ENCODE results near the gene KIAA0513.
"Not testable (repeated sequence)": the region's sequence is repeated elsewhere in the genome, so short reads cannot be mapped to it uniquely, and the experiment has no call there.

Gene KIAA0513

DNA sequence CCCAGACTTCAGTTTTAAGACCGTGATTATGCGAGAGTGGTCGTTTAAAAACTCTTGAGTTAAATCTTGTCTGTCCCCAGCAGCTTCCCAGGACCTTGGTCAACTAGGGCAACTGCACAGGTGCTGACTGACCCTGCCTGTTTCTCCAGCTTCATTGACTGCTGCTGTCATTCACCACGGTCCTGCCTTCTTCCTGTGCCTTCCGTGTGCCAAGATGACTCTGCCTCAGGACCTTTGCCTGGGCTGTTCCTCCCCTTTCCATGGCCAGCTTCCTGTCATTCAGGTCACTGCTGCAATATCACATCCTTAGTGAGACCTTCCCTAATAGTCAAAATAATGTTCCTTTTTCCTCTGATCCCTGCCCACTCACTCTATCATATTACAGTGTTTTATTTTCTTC lies 3.9 kb downstream of the KIAA0513 start:
- no peak for DNase-seq

DNA sequence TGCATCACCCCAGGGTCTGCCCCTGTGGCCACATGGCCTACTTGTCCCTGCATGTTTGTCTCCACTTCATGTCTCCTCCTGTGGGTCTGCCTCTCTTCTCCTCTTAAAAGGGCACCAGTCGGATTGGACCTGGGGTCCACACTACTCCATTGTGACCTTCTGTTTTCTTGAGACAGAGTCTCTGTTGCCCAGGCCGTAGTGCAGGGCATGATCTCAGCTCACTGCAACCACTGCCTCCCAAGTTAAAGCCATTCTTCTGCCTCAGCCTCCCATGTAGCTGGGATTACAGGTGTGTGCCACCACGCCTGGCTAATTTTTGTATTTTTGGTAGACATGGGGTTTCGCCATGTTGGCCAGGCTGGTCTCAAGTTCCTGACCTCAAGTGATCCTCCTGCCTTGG lies 4.6 kb downstream of the KIAA0513 start:
- not testable (repeated sequence) for DNase-seq

DNA sequence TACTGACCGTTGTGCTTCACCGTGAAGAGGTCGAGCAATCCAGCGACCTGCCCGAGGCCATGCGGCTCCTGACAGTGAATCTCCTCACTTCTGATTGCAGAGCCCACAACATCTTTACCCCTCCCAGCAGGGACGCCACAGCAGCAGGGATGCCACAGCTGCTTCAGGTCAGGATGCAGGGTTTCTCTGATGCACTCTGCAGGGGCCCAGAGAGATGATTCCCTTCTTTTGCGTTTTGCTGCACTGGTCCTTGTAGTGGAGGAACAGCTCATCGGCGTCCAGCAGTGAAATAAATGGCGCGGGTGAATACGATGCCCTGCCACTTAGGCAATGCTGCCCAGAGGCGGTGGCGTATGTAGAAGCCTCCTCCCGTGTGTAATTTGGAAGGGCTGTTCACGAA lies 5.6 kb downstream of the KIAA0513 start:
- DNase-seq: no peak

DNA sequence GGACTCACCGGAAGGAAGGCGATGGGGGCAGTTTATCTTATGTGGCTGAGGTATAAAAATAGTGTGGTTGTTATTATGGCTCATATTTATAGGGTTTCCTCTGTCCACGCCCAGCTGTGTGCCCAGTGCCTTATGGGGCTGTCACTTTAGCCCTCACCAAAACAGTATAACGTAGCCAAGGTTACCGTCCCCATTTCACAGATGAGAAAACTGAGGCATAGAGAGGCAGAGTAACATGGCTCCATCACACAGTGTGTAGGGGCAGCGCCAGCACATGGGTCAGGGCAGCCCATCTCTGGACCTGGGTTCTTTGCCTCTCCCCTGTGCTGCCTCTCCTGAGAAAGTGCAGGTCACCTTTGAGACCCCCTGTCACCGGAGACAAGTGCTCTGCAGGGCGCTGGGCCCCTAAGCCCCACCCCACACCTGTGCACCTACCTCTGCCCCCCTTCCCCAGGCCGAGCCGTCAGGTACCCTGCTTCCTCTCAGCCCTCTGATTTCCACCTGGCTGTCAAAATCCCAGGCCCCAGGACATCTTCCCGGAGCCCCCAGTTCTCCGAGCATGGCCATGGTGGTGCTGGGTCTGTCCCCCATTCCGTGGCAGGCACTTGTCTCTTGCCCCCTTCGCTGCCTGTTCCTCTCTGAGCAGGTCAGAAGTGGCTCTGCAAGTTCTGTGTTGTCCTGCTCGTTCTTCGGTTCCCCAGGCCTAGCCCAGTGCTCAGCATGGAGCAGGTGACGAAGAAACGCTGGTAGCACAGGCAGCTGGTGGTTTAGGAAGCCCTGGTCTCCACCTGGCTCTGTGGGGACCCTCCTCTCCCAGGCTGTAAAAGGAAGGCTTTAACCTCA lies 7.2 kb downstream of the KIAA0513 start:
- no peak for DNase-seq

DNA sequence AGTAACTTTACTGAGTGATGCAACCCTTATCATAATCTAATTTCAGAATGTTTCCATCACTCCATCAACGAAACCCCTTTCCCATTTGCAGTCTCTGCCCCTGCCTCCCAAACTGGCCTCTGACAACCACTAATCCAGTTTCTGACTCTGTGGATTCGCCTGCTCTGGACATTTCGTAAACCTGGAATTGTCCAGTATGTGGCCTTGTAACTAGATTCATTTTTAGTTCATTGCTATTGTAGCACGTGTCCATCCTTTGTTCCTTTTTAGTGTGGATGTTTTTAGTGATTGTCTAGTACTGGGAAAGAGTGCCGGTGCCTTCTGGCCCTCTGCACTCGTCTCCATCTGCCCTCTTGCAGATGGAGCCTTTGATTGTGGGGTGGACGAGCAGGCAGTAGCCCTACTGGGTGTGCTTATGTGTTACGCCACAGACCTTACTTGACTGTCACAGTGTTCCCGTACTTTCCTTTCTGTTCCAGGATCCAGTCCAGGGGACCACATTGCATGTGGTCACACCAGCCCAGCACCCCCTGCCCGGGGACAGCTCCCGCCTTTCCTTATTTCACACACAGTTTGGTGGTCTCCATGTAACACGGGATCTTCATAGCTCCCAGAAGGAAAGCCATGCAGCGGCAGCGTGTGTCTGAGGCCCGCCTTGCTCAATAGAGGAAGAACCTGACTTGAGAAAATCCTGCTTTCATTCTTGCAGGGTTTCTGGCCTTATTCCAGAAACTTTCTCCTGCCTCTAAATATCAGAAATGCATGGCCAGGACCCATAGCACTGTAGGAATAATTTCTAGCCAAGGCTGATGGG lies 8.8 kb downstream of the KIAA0513 start:
- no peak for DNase-seq

DNA sequence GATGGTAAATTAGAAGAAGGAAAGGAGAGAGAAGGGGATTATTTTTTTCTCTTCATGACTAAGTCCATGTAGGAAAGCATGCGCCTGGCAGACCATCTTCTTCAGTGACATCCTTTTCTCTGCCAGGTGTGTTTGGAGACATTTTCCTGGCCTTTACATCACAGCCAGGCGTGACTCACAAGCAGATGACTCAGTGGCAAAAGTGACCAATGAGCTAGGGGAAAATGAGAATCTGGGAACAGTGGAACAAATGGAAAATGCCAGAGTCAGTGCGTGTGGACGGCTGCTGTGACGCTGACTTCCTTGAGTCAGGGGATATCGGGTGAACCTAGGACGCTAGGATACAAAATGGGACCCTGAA lies 9.4 kb downstream of the KIAA0513 start:
- DNase-seq: no peak

DNA sequence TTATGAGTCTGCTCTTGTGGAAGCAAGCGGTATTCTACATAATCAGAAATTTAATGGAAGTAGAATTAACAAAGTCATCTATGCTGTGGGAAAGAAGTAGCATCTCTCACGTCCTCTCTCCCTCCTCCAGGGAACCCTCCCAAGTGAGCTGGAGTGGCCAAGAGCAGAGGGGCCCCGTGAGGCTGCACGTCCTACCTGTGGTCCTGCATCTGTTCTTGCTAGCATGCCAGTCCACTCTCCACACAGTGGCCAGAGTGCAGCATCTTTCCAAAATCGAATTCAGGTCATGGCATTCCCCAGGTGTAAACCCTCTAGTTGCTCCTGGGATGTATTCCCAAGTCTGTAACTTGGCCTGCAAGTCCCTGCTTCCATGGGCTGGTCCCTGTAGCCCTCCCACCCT lies 10.1 kb downstream of the KIAA0513 start:
- no peak for DNase-seq

DNA sequence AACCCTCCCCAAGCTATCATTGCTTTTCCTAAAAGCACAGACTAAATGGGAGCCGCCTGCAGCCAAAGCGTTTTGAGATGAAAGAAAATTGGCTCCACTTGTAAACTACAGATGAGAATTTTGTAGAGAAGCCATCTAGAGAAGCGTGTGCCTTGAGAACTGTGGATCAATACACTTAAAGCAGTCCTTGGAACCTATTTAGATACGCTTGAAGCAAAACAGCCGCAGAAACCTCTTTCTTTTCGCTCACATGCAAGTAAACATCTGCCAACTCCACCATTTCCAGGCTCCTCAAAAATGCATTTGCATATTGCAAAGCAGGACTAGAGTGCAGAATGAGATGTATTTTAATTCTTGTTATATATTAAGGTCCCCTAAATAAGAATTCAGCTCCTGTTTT lies 13.1 kb downstream of the KIAA0513 start:
- DNase-seq: no peak

DNA sequence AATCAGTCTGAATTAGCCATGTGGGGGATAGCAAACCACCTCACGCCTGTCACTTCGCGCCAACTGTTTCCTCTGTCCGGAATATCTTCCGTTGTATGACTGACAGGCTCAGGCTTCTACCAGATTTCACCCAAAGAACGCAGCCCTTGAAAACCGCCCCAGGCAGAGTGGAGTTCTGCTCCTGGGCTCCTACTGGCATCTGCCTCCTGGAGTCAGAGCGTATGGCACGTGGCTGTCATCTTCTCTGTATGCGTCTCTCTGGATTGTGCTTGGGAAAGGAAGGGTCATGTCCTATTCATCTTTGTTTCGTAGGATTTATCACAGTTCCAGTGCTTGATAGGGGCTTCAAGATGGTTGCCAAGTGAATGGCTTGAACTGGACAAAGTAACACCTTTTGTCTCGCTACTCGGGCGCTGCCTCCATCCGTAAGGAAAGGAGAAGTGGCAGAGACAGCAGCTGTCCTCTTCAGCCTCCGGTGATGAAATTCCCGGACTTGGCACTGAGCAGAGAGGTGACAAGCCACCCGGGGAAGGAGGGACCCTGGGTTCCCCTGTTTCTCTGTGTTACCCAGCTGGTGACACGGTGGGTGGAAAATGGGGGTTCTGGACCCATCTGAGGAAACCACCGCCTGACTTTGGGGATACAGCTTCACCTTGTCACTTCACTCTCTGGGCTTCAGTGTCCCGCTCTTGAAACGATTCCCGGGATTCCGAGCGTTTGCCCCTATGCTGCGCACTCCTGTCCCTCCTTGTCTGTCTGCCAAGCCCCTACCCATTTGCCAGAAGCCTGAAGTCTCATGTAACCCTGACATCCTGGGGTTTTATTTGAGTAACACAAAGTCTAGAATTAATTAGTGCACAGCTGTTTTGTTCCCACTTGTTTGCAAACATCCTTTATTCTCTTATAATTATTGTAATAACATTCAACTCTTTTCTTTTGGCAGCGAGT lies 13.9 kb downstream of the KIAA0513 start:
- DNase-seq: peak in 1 of 2 donors; percentile 12

DNA sequence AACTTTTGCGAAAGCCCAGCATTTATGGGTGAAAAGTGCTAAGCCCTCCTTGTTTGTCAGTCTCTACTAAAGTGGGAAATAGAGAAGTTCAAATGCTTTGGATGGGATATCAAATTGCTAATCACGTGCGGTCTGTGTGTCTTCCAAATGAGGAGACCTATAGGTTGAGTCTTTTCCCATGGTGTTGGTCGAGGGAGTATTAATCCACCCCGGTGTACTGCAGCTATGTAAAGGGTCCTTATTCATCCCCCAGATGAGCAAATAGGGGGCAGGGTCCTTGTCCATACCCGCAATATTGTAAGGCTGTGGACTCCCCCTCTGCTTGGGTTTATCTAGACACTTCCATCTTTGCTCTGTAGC lies 14.6 kb downstream of the KIAA0513 start:
- no peak for DNase-seq

DNA sequence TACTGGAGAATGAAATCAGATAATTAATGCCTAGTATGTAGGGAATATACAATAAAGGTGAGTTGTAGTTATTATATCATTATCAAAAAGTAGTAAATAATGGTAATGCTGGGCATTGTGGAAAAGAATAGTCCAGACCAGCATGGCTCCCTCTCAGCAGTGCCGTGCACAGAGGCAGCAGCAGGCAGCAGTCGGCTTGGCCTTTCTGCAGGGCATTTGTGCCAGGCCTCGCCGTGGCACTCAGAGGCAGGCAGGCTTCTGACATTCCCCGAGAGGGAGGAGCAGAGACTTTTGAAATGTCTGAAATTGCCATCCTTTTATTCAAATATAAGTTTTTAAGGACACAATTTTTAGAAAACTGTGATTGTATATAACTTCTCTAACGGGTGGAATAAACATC lies 15.0 kb downstream of the KIAA0513 start:
- DNase-seq: no peak

DNA sequence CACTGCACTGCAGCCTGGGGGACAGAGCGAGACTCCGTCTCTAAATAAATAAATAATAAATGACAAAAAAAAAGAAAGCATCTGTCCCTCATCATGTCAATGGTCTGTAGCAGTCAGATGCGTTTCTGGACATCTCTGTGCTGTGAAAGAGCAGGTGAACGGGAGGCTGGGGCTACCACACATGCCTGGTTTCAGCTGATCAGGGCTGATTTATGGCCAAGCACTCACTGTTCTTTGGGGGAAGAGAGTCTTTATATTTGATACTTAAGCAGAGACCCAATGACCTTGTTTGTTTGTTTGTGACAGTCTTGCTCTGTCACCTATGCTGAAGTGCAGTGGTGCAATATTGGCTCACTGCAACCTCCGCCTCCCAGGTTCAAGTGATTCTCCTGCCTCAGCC lies 17.5 kb downstream of the KIAA0513 start:
- no peak for DNase-seq

DNA sequence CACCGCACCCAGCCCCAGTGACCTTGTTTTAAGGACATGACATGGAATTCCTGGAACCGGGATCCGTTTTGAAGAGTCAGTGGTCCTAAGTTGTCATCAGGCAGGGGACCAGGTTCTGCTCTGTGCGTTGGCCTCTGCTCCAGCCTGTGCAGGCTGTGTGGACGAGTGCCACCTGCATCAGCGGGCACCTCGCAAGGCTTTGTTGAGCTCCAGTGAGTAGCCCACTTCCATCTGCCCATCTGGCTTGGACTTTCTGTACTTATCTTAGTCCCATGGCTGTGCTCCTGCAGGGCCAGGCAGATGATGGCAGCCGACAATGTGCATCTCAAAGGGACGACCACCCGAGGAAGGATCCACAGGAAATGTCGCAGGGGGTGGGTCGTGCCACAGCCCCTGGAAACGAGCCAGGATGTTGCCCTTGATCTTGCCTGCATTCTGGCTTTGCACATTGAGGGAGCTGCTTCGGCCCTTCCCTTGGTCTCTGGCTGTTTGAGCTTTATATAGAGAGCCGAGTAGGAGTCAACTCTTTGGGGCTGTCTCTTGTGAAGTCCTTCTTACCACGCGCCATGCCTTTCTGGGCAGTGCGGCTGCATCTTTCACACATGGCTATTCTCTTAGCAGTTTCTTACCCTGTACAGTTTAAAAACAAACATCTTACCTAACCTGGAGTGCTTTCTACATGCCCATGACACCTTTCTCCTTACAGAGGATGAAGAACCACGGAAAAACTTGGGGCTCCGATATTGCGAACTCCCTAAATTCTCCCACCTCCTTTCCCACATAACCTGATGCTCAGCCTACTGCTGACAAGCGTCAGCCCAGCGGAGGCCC lies 18.3 kb downstream of the KIAA0513 start:
- DNase-seq: no peak

DNA sequence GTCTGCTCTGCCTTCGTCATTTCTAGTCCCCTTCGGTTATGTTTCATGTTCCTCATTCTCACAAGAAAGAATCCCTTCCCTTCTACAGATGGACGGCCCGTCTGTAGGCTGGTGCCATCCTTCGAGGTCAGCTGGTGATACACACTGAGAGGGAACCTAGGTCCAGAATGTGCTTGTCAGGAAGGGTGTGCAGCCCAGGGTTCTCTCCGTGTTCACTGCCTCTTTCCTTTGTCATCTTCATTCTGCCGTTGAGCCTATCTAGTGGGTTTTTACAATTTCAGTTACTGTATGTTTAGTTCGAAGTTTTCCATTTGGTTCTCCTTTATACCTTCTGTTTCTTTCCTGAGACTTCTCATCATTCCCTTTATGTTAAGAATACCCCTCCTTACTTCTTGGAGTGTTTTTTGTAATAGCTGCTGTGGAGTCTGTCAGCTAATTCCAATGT lies 18.9 kb downstream of the KIAA0513 start:
- peak in 1 of 2 donors; percentile 29 for DNase-seq

DNA sequence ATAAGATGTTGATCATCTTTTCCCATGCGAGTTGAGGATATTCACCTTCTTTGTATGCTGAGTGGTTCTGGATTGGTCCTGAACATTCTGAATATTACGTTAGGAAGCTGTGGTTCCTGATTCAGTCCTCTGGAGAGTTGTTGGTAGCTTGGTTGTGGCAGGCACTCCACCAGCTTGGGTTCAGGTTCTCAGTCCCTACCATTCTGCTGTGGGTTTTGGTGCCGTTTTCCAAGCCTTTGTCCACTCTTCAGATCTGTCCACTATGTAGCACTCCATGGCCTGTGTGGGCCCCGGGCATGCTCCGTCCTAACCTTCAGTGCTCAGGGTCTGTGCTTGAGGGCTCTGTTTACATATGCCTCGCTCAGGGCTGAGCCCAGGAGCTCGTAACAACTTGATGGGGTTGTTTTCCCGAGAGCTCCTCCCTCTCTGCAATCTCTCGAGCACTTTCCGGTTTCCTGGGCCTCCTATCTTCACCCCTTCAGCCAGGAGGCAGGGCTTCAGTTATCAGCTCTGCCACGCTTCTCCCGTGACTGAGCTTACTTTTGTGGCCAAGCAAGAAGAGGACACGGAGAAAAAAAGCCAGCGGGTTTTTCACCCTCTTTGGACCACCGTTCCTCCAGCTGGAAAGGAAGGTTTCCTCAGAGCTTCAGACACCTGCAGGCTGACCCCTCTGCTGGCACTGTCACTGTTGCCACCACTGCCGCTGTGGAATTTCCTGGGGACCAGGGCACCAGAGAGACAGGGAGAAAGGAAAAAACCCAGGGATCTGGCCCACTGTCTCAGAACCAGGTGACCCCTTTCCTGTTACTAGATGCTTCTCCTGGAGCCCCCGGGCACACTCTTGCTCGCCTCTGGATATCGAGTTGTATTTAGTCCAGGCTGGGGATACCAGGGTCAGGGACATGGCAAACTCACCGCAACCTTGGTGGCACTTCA lies 19.6 kb downstream of the KIAA0513 start:
- DNase-seq: no peak

DNA sequence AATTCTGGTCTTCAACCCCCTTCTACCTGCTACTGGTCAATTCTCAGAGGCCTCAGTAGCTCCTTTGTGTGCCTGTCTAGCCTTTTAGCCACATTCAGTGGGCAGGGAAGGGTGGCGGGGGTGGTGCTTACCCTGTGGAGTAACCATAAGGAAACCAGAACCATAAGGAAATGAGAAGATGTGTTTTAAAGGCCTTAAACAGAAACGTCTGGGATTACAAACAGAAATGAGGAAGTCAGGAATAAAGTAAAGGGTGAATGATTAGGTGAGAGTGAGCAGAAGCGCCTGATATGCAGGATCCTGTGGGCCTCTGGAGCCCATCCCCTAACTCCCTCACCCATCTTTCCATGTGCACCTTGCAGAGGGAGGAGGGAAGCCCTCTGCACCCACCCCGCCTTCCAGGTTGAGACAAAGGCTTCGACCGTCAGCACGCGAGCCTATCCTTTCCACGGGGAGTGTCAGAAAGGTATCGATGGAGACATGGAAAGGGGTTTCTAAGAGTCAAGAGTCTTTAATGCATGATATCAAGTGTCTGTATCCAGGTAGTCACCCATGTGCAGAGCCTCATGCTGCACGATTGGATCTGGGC lies 20.4 kb downstream of the KIAA0513 start:
- no peak for DNase-seq

DNA sequence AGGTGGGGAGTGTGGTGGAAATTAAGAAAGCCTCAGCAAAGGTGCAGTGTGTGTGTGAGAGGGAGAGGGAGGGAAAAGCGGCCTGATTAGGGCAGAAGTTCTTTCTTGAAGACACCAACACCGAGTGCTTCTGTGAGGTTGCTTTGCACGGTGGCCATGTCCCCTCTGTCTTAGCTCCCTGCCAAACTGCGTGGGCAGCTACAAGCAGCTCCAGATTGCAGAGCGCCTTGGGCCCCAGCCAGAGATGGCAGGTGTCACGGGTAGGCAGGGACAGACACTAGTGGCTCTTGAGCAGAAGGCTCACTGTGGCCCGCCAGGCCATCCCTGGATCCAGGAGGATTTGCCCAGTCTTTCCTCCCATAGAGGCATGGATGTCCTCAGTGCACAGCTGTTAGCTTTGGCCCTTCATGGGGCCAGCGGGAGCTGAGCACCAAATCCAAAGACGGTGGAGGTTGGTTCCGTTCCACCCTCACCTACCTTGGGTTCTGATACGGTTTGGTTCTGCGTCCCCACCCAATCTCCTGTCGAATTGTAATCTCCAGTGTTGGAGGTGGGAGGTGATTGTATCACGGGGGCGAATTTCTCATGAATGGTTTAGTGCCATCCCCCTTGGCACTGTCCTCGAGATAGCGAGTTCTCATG lies 21.4 kb downstream of the KIAA0513 start:
- no peak for DNase-seq

DNA sequence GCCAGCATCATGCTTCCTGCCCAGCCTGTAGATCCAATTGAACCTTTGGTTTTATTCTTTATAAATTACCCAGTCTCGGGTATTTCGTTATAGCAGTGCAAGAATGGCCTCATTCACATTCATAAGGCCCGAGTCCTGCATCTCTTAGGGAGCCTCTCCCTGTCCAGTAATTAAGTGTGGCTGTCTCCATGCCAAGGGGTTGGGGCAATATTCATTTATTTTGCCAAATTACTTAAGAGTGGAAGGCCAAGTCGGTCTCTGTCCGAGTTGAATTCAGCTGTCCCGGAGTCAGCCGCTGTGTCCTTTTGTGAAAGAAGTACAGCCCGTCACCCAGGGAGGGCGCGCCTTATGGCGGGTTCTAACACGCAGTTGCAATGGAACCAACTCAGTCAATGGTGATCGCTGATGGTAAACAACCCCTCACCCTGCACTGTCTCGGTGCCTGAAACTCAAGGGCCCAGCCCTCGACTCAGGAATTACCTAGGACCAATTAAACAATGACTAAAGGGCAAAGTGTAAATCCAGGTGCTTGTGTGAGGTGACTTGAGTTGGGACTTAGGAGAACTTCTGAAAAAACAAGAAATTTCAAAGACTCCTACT lies 22.2 kb downstream of the KIAA0513 start:
- no peak for DNase-seq

DNA sequence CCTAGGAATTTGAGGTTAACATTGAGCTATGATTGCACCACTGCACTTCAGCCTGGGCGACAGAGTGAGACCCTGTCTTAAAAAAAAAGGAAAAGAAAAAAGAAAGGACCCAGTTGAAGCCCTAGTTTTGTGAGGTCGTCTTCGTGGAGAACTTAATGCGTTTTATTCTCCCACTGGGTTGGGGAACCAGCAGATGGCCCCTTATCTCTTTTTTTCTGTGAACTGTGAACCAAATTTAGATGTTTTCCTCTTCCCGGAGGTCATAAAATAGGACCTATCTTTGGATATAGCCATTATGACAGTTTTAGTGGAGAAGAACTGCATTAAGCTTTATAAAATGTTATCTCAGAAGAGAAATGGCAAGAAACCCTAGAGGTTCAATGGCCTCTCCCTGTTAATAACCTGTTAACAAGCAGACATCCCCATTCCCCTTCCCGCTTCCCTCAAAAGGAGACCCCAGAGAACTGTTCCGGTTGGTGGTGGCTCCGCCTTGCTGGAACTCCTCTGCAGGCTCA lies 23.5 kb downstream of the KIAA0513 start:
- no peak for DNase-seq

Data from CD4-positive, alpha-beta T cell treated with Interleukin-1 beta for 1 hour (primary cell).